HG02884 (cell line): ENCODE data around the gene C14orf132.

Experiments
- ATAC-seq: cut with Tn5 transposase; IDR thresholded peaks from one replicate; pipeline ENCODE4 v1.9.1; 2021; ENCODE audit warnings: mild to moderate bottlenecking, moderate library complexity; ENCODE audit not compliant: unreplicated experiment

Gene C14orf132

DNA sequence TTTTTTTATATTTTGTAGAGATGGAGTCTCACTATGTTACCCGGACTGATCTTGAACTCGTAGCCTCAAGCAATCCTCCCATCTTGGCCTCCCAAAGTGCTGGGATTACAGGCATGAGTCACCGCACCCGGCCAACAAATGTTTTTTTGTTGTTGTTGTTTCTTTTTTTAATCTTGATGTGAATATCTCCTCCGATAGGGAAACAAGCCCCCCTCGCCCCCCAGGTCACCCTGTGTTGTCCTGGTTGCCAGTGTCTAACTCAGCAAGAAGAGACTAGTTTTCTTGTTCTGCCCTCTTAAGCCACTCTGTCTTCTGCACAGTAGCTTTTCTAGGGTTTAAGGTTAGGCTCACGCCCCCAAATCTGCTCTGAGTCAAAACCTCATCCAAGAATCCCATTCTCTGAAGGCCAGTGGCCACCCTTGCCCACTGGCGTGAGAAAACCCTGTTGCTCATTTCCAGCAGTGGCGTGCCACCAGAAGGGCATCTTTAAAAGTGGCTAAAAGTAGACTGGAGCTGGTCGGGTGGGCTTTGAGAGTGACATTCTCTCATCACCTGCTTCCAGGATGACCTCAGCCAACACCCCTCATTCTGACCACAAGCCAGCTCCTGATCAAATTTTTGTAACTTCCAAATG is 42.7 kb downstream of the C14orf132 start:
- ATAC-seq, result no peak

DNA sequence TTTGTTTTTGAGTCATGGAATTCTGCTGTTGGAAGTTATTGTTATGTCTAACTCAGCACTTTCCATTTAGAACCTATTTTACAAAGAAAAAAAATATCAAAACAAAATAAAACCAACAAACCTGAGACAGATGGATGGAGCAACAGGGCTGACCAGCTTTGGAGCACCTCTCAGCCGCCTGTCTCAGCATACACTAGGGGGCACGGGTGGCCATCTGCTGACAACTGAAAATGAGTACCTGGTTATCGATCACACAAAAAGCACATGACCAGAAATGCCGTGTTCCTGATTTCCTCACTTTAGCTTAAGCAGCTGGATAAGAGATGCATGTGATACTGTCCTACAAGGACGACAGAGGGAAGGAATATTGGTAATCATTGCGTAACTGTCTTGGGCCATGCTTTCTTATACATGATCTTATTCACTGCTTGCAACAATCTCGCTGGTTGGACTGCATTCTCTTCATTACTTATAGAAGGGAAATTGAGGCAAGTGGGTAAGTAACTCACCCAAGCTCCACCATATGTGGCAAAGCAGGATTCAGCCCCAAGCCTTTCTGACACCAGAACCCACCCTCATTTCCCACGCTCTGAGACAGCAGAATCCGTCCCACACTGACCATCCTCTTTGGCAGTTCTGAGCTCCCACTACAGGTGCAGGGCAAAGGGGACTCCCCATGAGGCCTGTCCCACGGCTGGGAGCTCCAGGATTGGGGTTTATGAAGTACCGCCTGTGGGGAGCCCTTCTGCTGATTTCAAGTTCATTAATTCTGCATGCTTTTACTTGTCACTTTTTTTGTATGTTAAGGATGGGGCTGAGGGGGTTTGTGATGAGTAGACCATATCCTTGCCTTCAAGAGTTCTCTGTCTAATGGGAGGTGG is 43.5 kb downstream of the C14orf132 start:
- ATAC-seq, result no peak

DNA sequence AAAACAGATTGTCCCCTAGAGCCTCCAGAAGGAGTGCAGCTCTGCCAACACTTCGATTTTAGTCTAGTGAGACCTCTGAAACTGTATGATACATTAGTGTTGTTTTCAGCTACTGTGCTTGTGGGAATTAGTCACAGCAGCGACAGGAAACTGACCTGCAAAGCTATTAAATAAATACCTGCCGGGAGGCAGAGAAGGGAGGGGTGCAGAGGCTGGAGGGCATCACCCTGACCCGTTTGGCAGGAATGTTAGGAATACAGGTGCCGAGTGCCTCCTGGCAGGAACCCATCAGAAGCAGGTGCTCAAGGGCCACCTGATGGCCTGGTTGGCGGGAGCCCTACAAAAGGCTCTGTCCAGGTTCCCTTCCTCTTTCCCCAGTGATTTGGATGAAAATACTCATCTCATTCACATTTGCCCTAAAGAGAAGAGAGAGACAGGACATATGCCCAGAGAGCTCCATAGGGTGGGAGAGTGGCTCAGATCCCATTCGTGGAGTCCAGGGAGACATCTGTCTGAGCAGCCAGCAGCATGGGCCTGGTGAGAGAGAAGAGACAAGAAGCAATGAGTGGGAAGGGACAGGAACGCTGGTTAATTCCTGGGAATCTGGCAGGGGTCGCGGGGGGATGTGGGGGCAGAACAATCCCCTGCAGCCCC is 44.6 kb downstream of the C14orf132 start:
- no peak for ATAC-seq

DNA sequence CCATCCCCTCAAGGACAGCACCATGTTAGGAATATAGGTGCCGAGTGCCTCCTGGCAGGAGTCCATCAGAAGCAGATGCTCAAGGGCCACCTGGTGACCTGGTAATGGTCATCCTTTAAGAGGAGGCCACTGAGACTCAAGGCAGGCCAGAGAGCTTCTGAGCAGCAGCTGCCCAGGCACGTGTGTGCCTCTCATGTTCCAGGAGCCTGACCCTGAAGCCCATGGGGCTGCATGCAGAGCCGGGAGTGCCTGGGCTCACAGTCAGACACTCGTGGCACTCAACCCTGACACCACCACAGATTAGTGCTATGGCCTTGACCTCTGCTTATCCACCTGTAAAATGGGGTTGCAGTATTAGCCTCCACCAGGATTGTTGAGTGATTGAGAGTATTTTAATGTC is 45.6 kb downstream of the C14orf132 start:
- ATAC-seq, result no peak

DNA sequence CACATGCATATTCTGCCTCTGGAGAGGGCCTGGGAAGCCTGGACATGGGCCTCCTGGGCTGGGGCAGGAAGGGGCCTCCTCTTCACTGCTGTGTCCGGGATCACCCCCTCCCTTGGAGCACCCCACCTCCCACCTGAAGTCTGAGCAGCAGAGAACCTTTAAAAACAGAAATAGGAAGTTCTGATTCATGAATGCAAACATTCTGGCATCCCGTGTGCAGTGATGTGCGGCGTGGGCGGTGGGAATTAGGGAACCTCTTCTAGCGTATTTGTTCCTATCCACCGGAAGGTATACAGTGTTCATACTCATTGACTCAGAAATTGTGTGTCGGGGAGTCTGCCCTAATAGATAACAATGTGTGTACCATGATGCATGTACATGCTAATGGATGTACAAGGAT is 46.2 kb downstream of the C14orf132 start:
- no peak for ATAC-seq

DNA sequence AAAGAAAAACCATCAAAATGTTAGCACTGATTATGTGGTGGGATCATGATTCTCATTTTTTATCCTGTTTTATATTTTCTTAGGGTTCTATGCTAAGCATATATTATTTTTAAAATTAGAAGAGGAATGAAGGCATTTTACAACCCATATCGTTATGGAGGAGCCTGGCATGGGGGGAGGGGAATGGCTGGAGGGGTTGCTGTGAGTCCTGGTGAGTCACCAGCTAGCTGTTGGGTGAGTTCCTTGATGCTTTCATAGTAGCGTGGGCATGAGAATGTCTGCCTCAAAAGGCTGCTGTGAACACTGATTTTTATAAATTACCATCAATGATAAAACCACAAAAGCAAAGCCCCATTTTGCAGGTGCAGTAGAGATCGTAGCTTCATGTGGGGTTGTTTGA is 46.9 kb downstream of the C14orf132 start:
- ATAC-seq, result no peak

DNA sequence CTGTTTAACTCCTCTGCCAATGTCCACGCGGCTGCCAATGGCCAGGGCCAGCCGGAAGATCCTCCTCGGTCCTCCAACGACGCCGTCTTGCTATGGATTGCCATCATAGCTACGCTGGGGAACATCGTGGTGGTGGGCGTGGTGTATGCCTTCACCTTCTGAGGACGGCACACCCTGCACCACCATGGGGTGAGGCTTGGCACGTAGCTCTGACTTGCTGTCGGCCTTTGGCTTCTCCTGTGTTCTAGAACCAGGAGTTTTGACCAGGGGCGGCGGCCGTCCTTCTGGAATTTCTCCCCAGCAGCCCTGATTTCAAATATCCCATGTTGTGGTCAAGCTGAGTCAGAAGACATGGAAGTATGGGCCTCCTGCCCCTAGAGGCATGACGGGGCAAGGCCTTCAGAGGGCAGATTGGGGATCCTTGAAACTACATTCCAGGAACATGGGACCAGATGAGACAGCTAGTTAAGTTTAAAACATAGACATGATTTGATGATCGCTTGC is 47.5 kb downstream of the C14orf132 start:
- ATAC-seq, result no peak

DNA sequence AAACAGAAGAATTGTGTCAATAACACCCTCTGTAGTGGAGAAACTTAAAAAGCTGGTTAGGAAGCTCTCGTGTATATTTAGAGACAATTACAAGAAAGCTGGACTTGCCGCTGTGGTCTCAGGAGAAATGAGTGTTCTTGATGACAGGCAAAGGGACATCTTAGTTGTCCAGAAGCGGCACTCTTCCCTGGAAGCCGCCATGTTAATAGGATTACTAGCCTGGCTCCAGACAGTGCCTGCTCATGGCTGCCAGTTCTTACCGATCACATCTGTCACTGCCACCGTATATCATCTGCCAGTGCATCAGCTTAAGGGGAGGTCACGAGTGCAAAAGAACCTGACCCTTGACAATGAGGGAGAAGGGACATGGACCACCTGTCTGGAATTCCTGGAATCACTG is 48.9 kb downstream of the C14orf132 start:
- no peak for ATAC-seq

DNA sequence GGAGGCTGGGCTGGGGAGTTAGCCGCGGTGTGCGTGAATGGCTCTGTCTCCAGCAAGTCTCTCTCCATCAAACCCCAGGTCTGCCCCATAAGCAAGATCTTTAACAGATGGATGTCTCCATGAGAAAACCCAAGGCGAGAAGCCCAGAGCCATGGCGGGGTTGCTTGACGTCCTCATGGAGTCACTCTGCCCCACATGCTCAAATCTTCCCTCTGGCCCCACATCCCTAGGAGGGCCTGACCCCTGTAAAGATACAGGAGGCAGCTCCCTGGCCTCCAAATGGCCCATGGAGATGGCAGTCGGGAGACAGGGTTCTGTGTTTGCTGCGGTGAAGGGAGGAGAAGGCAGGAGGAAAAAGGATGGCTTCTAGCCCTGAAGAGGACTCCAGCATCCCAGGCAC is 49.3 kb downstream of the C14orf132 start:
- no peak for ATAC-seq

DNA sequence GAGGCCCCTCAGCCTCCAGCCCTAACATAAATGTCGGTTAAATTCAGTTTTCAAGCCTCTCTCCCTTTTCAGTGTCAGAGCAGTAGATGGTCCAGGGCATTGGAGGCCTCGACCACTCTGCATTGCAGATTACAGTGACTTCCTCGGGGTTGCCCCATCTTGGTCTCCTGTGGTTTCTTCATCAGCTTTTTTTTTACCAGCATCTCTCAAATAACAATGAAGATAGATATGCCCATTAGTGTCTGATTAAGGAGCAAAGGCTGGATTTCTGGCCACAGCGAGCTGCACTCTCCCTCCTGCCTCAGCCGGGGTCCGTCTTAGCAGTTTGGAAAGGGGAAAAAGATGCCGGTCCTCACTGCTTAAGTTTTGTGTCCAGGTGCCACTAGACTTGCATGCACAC is 49.7 kb downstream of the C14orf132 start:
- no peak for ATAC-seq

DNA sequence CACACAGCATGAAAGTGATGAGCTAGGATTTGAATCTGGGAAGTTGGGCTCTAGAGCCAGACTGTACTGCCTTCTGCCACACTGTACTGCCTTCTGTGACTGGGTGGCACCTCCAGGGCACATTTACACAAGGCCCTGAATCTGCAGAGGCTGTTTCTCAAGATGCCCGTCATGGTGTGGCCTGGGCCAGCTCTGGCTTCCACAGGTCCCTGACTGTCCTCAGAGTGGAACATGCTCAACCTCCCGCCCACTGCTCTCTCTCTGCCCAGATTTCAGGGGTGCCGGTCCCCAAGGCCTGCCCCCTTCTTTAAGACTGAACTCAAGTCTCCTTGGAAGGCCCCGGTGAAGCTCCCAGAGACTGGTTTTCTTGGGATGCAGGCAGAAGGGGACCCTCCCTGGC is 50.2 kb downstream of the C14orf132 start:
- ATAC-seq, result no peak

DNA sequence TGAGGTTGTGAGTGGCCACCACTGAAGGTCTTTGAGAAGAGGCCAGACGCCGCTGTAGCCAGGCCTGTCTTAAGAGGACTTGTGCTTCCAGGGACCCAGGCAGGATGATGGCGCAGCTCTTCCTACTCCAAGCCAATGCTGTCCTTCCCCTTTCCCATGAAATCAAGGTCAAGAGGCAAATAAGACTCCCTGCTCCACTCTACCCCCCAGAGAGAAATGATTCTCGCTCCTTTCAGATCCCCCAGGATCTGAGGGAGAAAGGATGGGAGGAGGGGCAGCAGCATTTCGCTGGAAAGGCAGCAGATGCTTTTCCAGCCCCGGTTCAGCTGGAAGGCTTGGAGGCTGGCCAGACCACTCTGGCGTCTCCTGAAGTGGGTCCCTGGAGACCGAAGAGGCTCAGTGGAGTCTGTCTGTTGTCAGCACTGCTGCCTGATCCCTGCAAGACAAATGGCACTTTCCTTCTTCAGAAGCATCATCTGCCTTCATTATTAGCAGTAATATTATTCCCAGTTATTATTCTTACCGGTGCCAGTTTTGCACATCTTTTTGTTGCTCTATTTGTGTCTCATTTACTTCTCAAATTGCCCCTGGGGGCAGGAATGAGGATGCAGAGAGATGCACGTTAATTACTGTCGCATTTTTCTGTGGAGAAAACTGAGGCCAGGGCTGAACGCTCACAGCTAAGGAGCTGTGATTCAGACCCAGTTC is 51.4 kb downstream of the C14orf132 start:
- ATAC-seq, result no peak

DNA sequence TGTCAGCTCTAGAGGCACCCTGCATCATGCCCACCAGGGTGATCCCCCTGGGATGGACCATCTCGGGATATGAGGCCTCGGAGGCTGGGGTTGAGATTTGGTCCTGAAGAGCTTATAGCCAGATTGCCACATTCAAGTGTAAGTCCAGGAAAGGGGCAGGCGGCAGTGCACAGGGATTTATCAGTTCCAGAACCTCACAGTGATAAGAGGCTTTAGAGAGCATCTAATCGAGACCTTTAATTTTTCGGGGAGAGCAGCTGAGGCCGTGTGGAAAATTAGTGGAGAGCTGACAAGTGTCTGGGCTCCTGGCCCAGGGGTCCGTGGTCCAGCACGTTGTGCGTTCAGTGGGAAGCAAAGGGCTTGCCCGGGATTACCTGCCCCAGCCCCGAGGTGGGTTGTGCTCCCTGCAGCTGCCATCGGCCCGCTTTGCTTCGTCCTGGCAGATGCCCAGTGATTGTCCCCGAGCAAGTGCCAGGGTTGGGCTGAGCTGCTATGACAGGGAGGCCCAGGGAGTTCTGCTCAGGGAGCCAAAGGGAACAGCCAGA is 52.1 kb downstream of the C14orf132 start:
- ATAC-seq, result no peak

DNA sequence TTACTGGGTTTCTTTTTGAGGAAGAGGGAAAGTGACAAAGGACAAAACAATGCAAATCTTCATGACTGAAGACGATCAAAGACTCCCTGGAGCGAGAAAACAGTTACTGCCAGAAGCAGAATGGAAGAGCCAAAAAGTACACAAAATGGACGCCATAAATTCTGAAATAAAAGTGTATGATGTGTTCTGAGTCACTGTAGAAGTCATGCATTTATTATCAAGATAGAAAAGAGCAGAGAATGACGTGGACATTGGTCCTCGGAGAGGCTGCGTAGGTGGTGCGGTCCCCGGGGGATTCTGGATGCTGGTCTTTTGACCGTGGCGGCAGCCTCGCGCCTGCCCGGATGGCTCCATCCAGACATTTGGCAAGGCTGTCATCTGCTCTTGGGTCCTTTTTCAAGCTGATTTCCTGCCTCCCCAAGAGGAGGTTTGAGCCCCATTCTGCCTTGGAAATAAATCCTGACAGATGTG is 52.8 kb downstream of the C14orf132 start:
- no peak for ATAC-seq

DNA sequence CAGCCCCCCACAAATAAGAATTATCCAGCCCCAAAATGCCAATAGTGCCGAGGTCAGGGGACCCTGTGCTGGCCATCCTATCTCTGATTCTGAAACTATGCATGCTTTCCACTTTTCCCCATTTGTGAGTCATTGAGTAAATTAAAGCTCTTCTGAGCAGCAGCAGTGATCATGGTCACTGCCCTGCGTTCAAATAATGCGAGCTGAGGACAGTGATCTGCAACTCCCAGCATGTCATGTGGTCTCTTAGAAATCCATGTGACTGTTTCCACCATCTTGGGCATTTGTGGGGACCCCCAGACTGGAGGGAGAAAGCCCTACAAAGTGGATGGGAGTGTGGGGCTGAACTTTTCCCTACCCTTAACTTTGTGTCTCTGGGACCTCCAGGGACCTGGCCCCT is 53.8 kb downstream of the C14orf132 start:
- ATAC-seq, result no peak

DNA sequence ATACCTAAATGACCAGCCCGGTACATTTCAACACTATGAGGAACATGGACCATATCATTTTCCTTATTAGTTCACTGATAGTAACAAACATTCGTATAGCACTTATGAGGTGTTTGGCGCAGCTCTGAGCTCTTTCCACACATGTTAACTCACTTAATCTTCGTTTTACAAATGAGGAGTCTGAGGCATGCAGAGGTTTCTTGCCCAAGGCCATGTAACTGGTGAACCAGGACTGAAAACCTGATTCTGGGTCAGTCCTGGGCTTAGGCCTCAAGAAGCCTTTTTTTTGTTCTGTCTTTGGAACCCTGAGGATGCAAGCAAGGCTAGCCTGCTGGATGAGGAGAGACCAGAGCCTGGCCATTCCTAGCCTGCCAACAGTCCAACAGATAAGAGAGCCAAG is 55.0 kb downstream of the C14orf132 start:
- ATAC-seq, result no peak

DNA sequence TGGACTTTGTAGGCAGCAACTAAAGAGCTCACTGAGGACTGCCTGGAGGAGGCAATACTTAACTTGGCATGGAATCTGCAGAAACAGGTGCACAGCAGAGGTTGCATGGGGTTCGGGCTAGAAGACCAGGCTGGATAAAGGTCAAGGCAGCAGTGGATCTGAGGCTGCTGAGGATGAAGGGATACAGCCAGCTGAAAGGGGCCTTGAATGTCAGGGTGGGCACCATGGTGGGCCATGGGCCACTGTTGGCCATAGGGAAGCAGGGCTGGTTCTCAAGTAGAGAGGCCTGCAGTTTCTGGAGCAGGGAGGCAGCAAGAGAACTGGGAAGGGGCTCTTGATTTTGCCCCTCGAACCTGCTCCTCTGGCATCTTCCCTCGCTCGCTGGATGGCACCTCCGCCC is 55.5 kb downstream of the C14orf132 start:
- no peak for ATAC-seq

DNA sequence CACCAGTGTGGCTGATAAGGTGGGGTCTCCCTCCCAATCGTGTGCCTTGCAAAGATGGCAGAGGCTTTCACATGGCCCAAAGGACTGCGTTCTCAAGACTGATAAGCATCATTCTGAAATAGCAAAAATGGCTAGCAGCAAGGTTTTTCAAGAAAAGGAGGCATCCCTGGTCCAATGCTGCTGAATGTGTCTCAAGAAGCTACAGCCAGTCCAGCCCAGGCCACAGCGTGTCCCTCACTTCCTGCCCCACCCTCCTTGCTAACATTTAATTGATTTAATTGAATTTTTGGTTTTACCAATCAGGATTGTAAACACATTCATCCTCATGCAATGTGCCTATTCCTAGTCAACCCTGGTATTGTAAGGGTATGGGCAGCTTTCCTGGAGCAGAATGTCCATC is 55.9 kb downstream of the C14orf132 start:
- no peak for ATAC-seq

DNA sequence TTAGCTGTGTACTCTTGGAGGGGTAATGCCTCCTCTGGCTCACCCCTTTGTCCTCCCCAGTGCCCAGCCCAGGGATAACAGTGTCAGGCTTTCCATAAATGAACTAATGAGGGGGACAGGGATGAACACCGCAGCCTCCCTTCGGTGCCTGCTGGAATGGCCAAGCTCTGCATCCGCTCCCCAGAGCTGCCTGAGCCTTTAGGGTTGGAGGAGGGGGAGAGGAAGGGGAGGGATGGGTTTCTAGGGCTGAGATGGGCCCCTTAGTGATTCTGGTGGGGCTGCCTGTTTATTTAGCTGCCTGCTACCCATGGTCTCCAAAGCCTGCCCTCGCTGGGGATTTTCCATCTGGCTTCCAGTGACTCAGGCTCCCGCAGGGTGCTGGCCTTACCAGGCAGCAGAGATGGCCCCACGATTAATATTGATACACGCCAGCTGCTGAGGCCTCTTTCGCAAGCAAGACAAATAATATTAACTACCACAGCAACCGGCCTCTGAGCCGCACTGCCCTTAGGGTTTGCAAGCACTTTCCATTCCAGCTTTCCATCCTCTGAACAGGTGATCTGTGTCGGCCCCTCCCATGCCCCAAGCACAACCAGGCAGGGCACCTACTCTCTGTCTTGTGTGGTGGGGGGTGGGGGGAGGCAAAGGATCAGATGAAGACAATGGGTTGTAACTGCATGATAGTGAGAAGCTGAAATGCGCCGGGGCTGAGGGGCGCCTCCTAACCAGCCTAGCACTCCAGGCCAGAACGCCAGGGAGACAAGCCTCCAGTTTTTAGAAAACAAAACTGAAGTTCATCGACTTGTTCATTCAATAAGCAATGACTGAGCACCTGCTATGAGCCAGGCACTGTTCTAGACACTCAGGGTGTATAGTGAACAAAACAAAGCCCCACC is 56.7 kb downstream of the C14orf132 start:
- ATAC-seq, result no peak
